HG02981 (cell line): ENCODE data around the gene CNPY3.
"Not testable (repeated sequence)": the region's sequence is repeated elsewhere in the genome, so short reads cannot be mapped to it uniquely, and the experiment has no call there.

ENCODE experiments used
- ATAC-seq: cut with Tn5 transposase; IDR thresholded peaks from one replicate; pipeline ENCODE4 v1.9.1; 2021; ENCODE audit warnings: mild to moderate bottlenecking, moderate library complexity; ENCODE audit not compliant: unreplicated experiment

The CNPY3 gene

GRCh38 chr6:42914546-42914945, 14.7 kb upstream of the CNPY3 start:
- ATAC-seq: no peak

- ATAC-seq: no peak
These were observed 13.5 kb upstream of the CNPY3 start, which contains the start of gene PTCRA for GRCh38 chr6:42915732-42916131. Gene PTCRA, plus strand, starts transcription at chr6:42916053. Its CDS starts 17 bp downstream, at chr6:42916070.

- ATAC-seq: no peak
These were observed 13.0 kb upstream of the CNPY3 start for GRCh38 chr6:42916288-42916687.

DNA sequence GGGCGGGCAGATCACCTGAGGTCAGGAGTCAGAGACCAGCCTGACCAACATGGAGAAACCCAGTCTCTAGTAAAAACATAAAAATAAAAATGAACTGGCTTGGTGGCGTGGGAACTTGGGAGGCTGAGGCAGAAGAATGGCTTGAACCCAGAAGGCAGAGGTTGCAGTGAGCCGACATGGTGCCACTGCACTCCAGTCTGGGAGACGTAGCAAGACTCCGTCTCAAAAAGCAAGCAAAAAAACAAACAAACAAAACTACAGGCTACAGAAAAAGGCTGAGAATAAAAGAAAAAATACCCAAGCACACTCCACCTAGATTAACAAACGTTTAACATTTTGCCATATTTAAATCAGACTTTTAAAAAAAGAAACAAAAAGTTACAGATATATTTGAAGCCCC, 7.5 kb upstream of the CNPY3 start:
- ATAC-seq: no peak

DNA sequence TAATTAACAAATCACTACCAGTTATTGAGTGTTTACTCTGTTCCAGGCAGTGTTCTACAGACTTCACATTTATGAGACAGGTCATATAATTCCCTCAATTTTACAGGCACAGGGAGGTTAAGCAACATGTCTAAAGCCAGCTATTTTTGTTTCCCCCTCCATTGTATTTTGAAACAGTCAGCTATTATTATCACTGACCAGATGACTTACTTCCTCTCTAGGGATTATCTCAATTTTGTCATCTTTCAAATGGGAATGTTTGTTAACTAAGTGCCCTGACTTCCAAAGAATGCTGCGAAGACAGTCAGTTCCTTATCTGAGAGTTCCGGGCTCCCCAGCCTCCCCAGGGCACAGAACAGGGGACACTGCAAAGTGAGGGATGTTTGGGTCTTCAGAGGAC, 5.6 kb upstream of the CNPY3 start:
- no peak for ATAC-seq

- ATAC-seq: no peak
These were observed 3.9 kb upstream of the CNPY3 start for GRCh38 chr6:42925248-42925857.

DNA sequence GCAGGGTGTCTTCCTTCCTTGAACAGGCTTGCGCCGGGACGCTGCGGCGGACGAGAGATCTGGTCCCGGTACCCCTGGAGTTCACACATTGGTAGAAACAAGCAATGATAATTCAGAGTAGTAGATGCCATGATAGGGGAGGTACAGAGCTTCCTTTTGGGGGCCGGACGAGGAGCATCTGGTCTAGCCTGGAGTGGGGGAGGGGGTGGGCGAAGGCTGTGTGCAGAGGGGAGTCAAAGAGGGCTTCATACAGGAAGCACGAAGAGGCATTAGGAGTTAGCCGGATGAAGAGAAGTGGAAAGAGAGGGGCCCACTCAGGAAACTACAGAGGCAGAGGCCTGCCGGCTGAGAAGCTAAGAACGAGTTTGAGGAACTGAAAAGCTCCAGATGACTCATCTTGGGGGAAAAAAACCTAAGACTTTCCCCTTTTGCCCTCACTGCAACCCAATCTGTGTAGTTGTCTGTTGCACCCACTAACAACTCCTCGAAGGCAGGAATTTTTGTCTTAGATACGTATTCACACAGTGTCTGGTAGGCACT, 611 bp downstream of the CNPY3 start:
- peak; percentile 50 for ATAC-seq

GRCh38 chr6:42932412-42932811, 3.1 kb downstream of the CNPY3 start:
- no peak for ATAC-seq

GRCh38 chr6:42933205-42933604, 3.9 kb downstream of the CNPY3 start:
- ATAC-seq: no peak

GRCh38 chr6:42935322-42935721, 6.0 kb downstream of the CNPY3 start:
- ATAC-seq: no peak

DNA sequence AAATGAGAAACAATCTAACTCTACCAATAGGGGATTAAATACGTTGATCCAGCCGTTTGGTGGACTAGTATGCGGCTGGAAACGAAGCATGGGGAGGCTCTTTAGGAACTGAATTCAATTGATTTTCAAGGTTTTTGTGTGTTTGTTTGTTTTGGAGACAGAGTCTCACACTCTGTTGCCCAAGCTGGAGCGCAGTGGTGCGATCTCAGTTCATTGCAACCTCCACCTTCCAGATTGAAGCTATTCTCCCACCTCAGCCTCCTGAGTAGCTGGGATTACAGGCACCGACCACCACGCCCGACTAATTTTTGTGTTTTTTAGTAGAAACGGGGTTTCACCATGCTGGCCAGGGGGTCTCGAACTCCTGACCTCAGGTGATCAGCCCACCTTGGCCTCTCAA, 7.1 kb downstream of the CNPY3 start:
- ATAC-seq: no peak

- ATAC-seq: no peak
These were observed 8.5 kb downstream of the CNPY3 start for GRCh38 chr6:42937548-42938427.

DNA sequence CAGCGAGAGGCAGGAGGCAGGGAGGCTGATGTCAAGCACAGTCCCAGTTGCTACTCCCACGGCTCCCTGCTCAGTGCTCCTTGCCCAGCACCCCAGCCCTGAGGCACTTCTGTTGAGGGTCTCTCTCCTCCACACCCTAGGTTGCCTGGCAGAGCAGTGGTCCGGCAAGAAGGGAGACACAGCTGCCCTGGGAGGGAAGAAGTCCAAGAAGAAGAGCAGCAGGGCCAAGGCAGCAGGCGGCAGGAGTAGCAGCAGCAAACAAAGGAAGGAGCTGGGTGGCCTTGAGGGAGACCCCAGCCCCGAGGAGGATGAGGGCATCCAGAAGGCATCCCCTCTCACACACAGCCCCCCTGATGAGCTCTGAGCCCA, 9.1 kb downstream of the CNPY3 start:
- ATAC-seq: no peak

DNA sequence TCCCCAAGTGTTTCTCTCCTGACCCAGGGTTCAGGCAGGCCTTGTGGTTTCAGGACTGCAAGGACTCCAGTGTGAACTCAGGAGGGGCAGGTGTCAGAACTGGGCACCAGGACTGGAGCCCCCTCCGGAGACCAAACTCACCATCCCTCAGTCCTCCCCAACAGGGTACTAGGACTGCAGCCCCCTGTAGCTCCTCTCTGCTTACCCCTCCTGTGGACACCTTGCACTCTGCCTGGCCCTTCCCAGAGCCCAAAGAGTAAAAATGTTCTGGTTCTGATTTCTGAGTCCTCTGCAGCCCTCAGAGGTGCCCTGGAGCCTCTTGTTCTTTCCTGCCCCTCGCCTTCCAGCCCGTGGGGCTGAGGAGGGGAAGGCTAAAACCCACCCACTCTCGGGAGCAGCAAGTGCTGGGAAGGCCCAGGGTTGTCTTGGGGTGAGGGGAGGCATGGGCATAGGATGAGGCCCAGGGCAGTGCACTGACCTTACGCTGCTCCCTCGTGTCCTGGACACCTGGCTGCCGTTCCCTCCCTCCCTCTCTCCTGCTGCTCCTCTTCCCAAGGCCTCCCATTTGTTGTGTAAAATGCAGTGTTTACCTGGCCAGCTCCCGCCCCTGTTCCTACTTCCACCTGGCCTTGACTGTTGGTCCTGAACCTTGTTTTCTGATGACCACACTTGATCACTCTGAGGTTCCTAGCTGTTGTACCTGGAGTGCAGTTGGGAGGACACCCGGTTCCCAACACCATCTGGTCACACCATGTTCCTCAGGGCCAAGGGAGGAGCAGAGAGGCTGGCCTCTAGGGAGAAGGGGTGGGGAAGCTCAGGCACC, 9.9 kb downstream of the CNPY3 start:
- no peak for ATAC-seq

DNA sequence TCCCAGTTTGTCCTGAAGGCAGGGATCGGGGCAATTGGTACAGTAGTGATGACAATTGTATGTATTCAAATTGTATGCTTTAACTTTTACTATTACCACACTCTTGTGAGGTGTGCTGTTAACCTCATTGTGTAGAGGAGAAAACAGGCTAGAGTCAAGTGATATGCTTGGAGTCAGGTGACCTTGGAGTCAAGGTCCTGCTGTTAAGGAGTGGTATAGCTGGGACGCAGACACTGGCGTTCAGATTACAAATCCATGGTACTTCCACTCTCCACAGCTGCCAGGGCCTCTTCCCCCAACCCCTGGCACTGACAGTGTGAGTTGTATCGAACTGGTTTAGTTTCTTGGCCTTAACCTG, 10.5 kb downstream of the CNPY3 start:
- ATAC-seq: no peak

DNA sequence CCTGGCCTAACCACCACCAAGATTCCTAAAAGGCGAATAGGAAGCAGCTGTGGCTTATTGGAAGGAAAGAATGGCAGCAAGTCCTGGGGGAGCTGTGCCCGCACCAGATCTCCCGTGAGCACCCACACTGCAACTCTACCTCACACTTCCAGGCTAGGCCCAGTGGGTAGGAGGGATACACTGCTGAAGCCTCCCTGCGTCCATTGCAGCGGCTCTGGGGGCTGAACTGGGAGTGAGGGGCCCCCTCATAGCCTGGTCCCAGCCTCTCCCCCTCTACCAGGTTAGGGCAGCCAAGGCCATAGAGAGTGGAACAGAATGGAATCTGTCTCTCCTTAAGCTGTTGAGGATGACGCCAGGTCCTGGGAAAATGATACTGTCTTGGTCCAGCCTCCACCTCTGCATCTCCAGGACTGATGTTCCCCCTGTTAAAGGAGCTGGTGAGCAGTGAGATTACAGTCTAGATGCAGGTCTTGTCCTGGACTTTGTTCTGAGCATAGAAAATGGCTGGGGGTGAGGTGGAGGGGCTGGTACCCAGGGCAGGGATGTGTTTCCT, 11.3 kb downstream of the CNPY3 start:
- no peak for ATAC-seq

- not testable (repeated sequence) for ATAC-seq
These were observed 12.1 kb downstream of the CNPY3 start for GRCh38 chr6:42941356-42941755.

GRCh38 chr6:42942444-42942843, 13.2 kb downstream of the CNPY3 start:
- no peak for ATAC-seq

DNA sequence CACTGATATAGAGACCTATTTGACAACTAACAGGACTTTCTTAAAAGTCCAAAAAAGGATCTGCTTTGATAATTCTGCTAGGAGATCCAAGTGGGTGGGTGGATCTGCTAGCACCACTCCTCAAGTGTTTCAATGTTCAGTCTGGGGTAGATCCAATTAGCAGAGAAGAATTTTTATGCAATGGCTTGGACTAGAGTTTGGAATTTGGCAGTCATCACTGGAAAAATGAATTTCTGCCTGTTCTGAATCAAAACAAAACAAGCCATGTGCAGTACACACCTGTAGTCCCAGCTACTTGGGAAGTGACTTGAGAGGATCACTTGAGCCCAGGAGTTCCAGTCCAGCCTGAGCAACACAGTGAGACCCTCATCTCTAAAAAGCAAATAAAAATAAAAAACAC, 18.7 kb downstream of the CNPY3 start:
- no peak for ATAC-seq

GRCh38 chr6:42952389-42952788, 23.1 kb downstream of the CNPY3 start:
- no peak for ATAC-seq

GRCh38 chr6:42954405-42954804, 25.1 kb downstream of the CNPY3 start:
- not testable (repeated sequence) for ATAC-seq
